WTC11 (cell line): ENCODE results near the gene GPR82. TPM values are rescaled to one million over a fixed set of nuclear protein-coding genes. Genes with fewer than 3 reads are reported as not detected.

ENCODE experiments used
- ATAC-seq: fragments of 200-7000 bp; cut with Tn5 transposase; 2 replicates; pipeline ENCODE4 v1.10.0; 2021; ENCODE audit warnings: mild to moderate bottlenecking, moderate library complexity
- CTCF ChIA-PET: fragments of 300-600 bp; sonication (Branson Sonifier 250); formaldehyde crosslinking; loops from one replicate; lab custom pipeline; 2021; ENCODE audit warnings: antibody characterized with exemption; lab: Charles Lee
- POLR2A ChIA-PET: fragments of 350-600 bp; sonication (Branson Sonifier 250); formaldehyde crosslinking; loops from one replicate; lab custom pipeline; 2021; ENCODE audit warnings: antibody characterized with exemption; lab: Charles Lee
- DNase-seq: peaks from one replicate; pipeline ENCODE4 v3.0.0; 2021; ENCODE audit warnings: low spot score
- H3K27ac Mint-ChIP-seq: 2 replicates; pipeline ENCODE4 v1.8.0; 2021; ENCODE audit warnings: mixed read lengths
- H3K27me3 Mint-ChIP-seq: 2 replicates; pipeline ENCODE4 v1.8.0; 2021; ENCODE audit warnings: low read depth, mild to moderate bottlenecking, moderate library complexity, mixed read lengths
- H3K36me3 Mint-ChIP-seq: 2 replicates; pipeline ENCODE4 v1.8.0; 2021; ENCODE audit warnings: mixed read lengths
- H3K4me1 Mint-ChIP-seq: 2 replicates; pipeline ENCODE4 v1.8.0; 2022; ENCODE audit warnings: mixed read lengths
- H3K4me3 Mint-ChIP-seq: 2 replicates; pipeline ENCODE4 v1.8.0; 2021; ENCODE audit warnings: mild to moderate bottlenecking, moderate library complexity, mixed read lengths
- H3K9me3 Mint-ChIP-seq: 2 replicates; pipeline ENCODE4 v1.8.0; 2021; ENCODE audit warnings: mixed read lengths
- ESRRA ChIP-seq: sonication (generic); formaldehyde crosslinking; IDR thresholded peaks from 2 replicates; pipeline ENCODE4 v1.8.1; 2022; ENCODE audit warnings: mild to moderate bottlenecking, missing genetic modification reagents, borderline replicate concordance
- FOXJ3 ChIP-seq: sonication (generic); formaldehyde crosslinking; IDR thresholded peaks from 2 replicates; pipeline ENCODE4 v1.9.0; 2021; ENCODE audit warnings: missing genetic modification reagents, mild to moderate bottlenecking, borderline replicate concordance
- JUN ChIP-seq: sonication (generic); formaldehyde crosslinking; IDR thresholded peaks from 2 replicates; pipeline ENCODE4 v1.8.0; 2023; ENCODE audit warnings: mild to moderate bottlenecking, missing genetic modification reagents
- NFYB ChIP-seq: sonication (generic); formaldehyde crosslinking; conservative IDR thresholded peaks from 2 replicates; pipeline ENCODE4 v1.8.0; 2022; ENCODE audit warnings: low read depth, missing genetic modification reagents
- RORB ChIP-seq: fragments of 250-450 bp; sonication (Bioruptor Pico); IDR thresholded peaks from 2 replicates; pipeline ENCODE4 v1.9.0; 2021; ENCODE audit warnings: mild to moderate bottlenecking
- ZNF671 ChIP-seq: fragments of 250-450 bp; sonication (Bioruptor Pico); IDR thresholded peaks from 2 replicates; pipeline ENCODE4 v1.8.0; 2021; ENCODE audit warnings: mild to moderate bottlenecking
- total RNA-seq: library from RNA; stranded (reverse); gene quantifications from 3 replicates; pipeline ENCODE4 v1.2.3, GENCODE V29; 2021
- TF ChIP-seq, protein P1 (sequence below): fragments of 250-450 bp; sonication (Bioruptor Pico); IDR thresholded peaks from 2 replicates; pipeline ENCODE4 v1.9.0; 2021; ENCODE audit warnings: moderate library complexity, mild to moderate bottlenecking, inconsistent platforms, borderline replicate concordance
- TF ChIP-seq, protein P2 (sequence below): sonication (generic); formaldehyde crosslinking; conservative IDR thresholded peaks from 2 replicates; pipeline ENCODE4 v1.8.1; 2023; ENCODE audit warnings: mild to moderate bottlenecking, low read depth, missing genetic modification reagents, moderate library complexity
- TF ChIP-seq, protein P3 (sequence below): sonication (generic); formaldehyde crosslinking; IDR thresholded peaks from 2 replicates; pipeline ENCODE4 v1.8.1; 2023; ENCODE audit warnings: mild to moderate bottlenecking, missing genetic modification reagents, moderate library complexity
- TF ChIP-seq, protein P4 (sequence below): sonication (generic); formaldehyde crosslinking; IDR thresholded peaks from 2 replicates; pipeline ENCODE4 v1.8.0; 2022; ENCODE audit warnings: mild to moderate bottlenecking, missing genetic modification reagents
- TF ChIP-seq, protein P5 (sequence below): sonication (generic); formaldehyde crosslinking; IDR thresholded peaks from 2 replicates; pipeline ENCODE4 v1.8.0; 2023; ENCODE audit warnings: missing genetic modification reagents, mild to moderate bottlenecking, borderline replicate concordance
- TF ChIP-seq, protein P6 (sequence below): sonication (generic); formaldehyde crosslinking; IDR thresholded peaks from 2 replicates; pipeline ENCODE4 v1.8.1; 2022; ENCODE audit warnings: missing genetic modification reagents, borderline replicate concordance
- TF ChIP-seq, protein P7 (sequence below): fragments of 250-450 bp; sonication (Bioruptor Pico); conservative IDR thresholded peaks from 2 replicates; pipeline ENCODE4 v1.9.0; 2021; ENCODE audit warnings: mild to moderate bottlenecking
- TF ChIP-seq, protein P8 (sequence below): sonication (generic); formaldehyde crosslinking; IDR thresholded peaks from 2 replicates; pipeline ENCODE4 v1.8.1; 2022; ENCODE audit warnings: low read depth, missing genetic modification reagents, borderline replicate concordance

The GPR82 gene
- total RNA-seq, 1 experiment from 2014 or later = not detected

DNA sequence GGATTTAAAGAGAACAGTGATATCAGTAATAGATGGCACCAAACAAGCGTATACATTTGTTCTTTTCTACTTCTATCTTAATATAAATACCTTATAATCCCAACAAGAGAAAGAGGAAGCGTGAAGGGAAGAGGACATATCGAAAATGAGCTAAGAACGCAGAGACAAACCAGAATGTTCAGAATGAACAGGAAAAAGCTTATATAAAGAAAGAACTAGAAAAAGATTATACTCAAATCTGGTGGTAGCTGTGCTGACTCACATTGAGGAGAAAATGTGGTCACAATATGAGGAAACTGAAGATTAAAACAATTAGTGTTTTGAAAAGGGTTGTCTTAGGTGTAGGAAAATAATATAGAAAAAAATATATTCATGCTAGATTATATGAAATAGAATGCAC is 37.2 kb upstream of the GPR82 start:
- no peak overlapping the region for H3K4me3 Mint-ChIP-seq
- ATAC-seq (no peak), DNase-seq (no peak)
- H3K27ac Mint-ChIP-seq = no peak overlapping the region
- CTCF ChIA-PET = no interaction called here
- H3K4me1 Mint-ChIP-seq = no peaks in the 10 kb centered on the region
- POLR2A ChIA-PET = no interaction called here
- peaks cover 2% of the 10 kb centered on the region; the same call in 1 of the 2 replicates for H3K36me3 Mint-ChIP-seq
- H3K9me3 Mint-ChIP-seq = no peaks in the 10 kb centered on the region
- H3K27me3 Mint-ChIP-seq = no peaks in the 10 kb centered on the region
- TF ChIP-seq ESRRA (CRISPR knock-in tag) = no peak
- TF ChIP-seq, protein P1, sequence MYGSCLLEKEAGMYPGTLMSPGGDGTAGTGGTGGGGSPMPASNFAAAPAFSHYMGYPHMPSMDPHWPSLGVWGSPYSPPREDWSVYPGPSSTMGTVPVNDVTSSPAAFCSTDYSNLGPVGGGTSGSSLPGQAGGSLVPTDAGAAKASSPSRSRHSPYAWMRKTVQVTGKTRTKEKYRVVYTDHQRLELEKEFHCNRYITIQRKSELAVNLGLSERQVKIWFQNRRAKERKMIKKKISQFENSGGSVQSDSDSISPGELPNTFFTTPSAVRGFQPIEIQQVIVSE (CRISPR knock-in tag) = no peak

DNA sequence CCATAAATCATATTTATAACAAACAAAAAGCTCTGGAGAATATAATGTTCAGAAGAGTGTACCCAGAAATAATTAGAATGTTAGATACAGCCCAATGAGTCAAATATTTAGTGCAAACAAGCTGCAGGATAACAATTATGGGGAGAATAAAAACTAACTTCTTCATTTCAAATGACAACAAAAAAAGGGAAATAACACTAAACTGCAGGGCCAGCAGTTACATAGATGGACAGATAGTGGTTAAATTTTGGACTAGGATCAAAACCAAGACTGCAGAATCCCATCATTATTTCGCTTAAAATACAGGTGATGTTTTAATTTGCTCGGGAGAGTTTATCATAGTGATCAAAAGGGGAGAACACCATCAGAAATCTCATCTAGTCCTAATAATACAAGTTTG is 35.8 kb upstream of the GPR82 start:
- POLR2A ChIA-PET = no interaction called here
- CTCF ChIA-PET = no interaction called here

DNA sequence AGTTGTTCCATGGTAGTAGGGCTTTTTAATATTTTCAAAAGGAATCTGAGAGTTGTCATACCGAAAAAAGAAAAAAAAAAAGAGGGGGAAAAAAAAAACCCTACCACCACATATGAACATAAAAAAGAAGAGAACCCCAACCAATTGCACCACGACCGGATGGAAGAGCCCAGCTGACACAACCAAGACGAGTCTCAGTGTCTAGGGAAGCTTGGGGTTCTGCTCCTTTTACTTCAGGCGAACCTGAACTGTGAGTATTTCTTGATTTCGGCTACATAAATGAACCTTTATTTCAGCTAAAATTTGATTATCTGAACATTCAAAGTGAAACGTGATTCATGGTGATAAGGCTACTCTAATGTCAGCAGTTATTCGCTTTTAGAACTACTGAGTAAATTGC is 35.1 kb upstream of the GPR82 start, which contains the start of gene GPR34:
TSS of gene GPR34 (plus strand) at position 139 of the 400 bp plus-strand sequence. CDS start 6,661 bp downstream, outside the sequence.
- Mint-ChIP-seq H3K4me3 (no peak within 1 kb of the TSS), H3K9me3 (no peaks in the 10 kb centered on the region), H3K36me3 (peaks cover 2% of the 10 kb centered on the region; the same call in 1 of the 2 replicates), H3K27ac (no peak within 1 kb of the TSS), H3K4me1 (no peaks in the 10 kb centered on the region), H3K27me3 (no peaks in the 10 kb centered on the region)
- POLR2A ChIA-PET = no interaction called here
- no peak for ATAC-seq
- CTCF ChIA-PET = no interaction called here
- no peak for DNase-seq
- TF ChIP-seq FOXJ3 (no peak), RORB (CRISPR knock-in tag) (no peak), ZNF671 (CRISPR knock-in tag) (no peak), JUN (no peak), NFYB (CRISPR knock-in tag) (no peak)
- TF ChIP-seq, protein P2, sequence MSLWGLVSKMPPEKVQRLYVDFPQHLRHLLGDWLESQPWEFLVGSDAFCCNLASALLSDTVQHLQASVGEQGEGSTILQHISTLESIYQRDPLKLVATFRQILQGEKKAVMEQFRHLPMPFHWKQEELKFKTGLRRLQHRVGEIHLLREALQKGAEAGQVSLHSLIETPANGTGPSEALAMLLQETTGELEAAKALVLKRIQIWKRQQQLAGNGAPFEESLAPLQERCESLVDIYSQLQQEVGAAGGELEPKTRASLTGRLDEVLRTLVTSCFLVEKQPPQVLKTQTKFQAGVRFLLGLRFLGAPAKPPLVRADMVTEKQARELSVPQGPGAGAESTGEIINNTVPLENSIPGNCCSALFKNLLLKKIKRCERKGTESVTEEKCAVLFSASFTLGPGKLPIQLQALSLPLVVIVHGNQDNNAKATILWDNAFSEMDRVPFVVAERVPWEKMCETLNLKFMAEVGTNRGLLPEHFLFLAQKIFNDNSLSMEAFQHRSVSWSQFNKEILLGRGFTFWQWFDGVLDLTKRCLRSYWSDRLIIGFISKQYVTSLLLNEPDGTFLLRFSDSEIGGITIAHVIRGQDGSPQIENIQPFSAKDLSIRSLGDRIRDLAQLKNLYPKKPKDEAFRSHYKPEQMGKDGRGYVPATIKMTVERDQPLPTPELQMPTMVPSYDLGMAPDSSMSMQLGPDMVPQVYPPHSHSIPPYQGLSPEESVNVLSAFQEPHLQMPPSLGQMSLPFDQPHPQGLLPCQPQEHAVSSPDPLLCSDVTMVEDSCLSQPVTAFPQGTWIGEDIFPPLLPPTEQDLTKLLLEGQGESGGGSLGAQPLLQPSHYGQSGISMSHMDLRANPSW (CRISPR knock-in tag) = no peak
- TF ChIP-seq, protein P3, sequence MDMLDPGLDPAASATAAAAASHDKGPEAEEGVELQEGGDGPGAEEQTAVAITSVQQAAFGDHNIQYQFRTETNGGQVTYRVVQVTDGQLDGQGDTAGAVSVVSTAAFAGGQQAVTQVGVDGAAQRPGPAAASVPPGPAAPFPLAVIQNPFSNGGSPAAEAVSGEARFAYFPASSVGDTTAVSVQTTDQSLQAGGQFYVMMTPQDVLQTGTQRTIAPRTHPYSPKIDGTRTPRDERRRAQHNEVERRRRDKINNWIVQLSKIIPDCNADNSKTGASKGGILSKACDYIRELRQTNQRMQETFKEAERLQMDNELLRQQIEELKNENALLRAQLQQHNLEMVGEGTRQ (CRISPR knock-in tag) = no peak
- TF ChIP-seq, protein P4, sequence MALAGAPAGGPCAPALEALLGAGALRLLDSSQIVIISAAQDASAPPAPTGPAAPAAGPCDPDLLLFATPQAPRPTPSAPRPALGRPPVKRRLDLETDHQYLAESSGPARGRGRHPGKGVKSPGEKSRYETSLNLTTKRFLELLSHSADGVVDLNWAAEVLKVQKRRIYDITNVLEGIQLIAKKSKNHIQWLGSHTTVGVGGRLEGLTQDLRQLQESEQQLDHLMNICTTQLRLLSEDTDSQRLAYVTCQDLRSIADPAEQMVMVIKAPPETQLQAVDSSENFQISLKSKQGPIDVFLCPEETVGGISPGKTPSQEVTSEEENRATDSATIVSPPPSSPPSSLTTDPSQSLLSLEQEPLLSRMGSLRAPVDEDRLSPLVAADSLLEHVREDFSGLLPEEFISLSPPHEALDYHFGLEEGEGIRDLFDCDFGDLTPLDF (CRISPR knock-in tag) = no peak
- TF ChIP-seq, protein P5, sequence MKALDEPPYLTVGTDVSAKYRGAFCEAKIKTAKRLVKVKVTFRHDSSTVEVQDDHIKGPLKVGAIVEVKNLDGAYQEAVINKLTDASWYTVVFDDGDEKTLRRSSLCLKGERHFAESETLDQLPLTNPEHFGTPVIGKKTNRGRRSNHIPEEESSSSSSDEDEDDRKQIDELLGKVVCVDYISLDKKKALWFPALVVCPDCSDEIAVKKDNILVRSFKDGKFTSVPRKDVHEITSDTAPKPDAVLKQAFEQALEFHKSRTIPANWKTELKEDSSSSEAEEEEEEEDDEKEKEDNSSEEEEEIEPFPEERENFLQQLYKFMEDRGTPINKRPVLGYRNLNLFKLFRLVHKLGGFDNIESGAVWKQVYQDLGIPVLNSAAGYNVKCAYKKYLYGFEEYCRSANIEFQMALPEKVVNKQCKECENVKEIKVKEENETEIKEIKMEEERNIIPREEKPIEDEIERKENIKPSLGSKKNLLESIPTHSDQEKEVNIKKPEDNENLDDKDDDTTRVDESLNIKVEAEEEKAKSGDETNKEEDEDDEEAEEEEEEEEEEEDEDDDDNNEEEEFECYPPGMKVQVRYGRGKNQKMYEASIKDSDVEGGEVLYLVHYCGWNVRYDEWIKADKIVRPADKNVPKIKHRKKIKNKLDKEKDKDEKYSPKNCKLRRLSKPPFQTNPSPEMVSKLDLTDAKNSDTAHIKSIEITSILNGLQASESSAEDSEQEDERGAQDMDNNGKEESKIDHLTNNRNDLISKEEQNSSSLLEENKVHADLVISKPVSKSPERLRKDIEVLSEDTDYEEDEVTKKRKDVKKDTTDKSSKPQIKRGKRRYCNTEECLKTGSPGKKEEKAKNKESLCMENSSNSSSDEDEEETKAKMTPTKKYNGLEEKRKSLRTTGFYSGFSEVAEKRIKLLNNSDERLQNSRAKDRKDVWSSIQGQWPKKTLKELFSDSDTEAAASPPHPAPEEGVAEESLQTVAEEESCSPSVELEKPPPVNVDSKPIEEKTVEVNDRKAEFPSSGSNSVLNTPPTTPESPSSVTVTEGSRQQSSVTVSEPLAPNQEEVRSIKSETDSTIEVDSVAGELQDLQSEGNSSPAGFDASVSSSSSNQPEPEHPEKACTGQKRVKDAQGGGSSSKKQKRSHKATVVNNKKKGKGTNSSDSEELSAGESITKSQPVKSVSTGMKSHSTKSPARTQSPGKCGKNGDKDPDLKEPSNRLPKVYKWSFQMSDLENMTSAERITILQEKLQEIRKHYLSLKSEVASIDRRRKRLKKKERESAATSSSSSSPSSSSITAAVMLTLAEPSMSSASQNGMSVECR (CRISPR knock-in tag) = no peak
- TF ChIP-seq, protein P6, sequence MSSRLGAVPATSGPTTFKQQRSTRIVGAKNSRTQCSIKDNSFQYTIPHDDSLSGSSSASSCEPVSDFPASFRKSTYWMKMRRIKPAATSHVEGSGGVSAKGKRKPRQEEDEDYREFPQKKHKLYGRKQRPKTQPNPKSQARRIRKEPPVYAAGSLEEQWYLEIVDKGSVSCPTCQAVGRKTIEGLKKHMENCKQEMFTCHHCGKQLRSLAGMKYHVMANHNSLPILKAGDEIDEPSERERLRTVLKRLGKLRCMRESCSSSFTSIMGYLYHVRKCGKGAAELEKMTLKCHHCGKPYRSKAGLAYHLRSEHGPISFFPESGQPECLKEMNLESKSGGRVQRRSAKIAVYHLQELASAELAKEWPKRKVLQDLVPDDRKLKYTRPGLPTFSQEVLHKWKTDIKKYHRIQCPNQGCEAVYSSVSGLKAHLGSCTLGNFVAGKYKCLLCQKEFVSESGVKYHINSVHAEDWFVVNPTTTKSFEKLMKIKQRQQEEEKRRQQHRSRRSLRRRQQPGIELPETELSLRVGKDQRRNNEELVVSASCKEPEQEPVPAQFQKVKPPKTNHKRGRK (CRISPR knock-in tag) = no peak

More for the DNA sequence above, 35.8 kb upstream of the GPR82 start:
- H3K36me3 Mint-ChIP-seq = peaks cover 2% of the 10 kb centered on the region; the same call in 1 of the 2 replicates
- TF ChIP-seq, protein P7, sequence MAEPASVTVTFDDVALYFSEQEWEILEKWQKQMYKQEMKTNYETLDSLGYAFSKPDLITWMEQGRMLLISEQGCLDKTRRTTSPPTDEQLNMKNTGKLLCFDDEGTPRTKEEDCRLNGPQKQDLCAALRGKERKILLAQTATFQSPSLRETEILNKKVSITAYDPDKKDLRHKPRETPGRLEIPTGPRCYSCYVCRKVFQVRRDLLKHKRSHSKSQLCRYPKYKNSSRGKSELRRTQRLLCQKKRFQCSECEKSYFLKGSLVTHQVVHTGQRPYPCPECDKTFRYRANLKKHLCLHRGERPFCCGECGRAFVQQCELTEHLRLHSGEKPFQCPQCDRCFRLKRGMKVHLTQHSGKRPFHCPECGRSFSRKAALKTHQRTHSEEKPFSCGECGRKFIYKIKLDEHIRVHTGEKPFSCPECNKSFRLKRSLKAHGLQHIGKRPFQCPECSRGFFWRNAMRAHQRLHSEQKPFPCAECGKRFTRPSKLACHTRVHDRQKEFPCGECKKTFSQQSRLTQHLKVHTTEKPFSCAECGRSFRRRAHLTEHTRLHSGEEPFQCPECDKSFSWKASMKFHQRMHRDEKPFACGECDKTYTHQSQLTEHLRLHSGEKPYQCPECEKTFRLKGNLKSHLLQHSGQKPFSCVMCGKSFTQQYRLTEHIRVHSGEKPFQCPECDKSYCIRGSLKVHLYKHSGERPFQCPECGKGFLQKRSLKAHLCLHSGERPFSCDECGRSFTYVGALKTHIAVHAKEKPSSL (CRISPR knock-in tag) = no peak
- TF ChIP-seq, protein P8, sequence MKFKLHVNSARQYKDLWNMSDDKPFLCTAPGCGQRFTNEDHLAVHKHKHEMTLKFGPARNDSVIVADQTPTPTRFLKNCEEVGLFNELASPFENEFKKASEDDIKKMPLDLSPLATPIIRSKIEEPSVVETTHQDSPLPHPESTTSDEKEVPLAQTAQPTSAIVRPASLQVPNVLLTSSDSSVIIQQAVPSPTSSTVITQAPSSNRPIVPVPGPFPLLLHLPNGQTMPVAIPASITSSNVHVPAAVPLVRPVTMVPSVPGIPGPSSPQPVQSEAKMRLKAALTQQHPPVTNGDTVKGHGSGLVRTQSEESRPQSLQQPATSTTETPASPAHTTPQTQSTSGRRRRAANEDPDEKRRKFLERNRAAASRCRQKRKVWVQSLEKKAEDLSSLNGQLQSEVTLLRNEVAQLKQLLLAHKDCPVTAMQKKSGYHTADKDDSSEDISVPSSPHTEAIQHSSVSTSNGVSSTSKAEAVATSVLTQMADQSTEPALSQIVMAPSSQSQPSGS = no peak
- no peaks in the 10 kb centered on the region for H3K27me3 Mint-ChIP-seq
- DNase-seq (no peak), ATAC-seq (no peak)
- no peak overlapping the region for H3K27ac Mint-ChIP-seq
- no peaks in the 10 kb centered on the region for H3K4me1 Mint-ChIP-seq
- H3K9me3 Mint-ChIP-seq = no peaks in the 10 kb centered on the region
- H3K4me3 Mint-ChIP-seq = no peak overlapping the region
